ENCODE measurements around the gene KCNC3.

KCNC3 gene

GRCh38 chr19:50272263-50272897, 56.8 kb downstream of the KCNC3 start:
- DNase-seq = no peak

GRCh38 chr19:50269653-50270052, 59.5 kb downstream of the KCNC3 start:
- DNase-seq = no peak

GRCh38 chr19:50268501-50268900, 60.7 kb downstream of the KCNC3 start:
- no peak for DNase-seq

GRCh38 chr19:50268041-50268440, 61.1 kb downstream of the KCNC3 start:
- no peak for DNase-seq

- DNase-seq = no peak
Measured at GRCh38 chr19:50266896-50267295, 62.3 kb downstream of the KCNC3 start.

- no peak for DNase-seq
Measured at GRCh38 chr19:50266041-50266440, 63.1 kb downstream of the KCNC3 start.

GRCh38 chr19:50264483-50265186, 64.5 kb downstream of the KCNC3 start:
- DNase-seq = no peak

- no peak for DNase-seq
Measured at GRCh38 chr19:50263176-50263575, 66.0 kb downstream of the KCNC3 start.

Measured in NCI-H2029 treated with DMSO at 0.1 percent for 48 hours (cell line).